Right cardiac atrium (tissue), 5 donors: ENCODE results near the gene CROT. TPM values are rescaled to one million over a fixed set of nuclear protein-coding genes. Genes with fewer than 3 reads are reported as not detected.

Experiments used
- ATAC-seq, 2 donors: fragments of 200-7000 bp; cut with Tn5 transposase; one replicate each; pipeline versions ENCODE4 v1.8.0 to v1.9.1; 2020; ENCODE audit warnings: moderate library complexity in 2 of 2, mild to moderate bottlenecking in 1 of 2
- DNase-seq, 3 donors: peaks; one replicate each; pipeline ENCODE4 v3.0.0-alpha.2; 2020
- H3K27ac ChIP-seq: one replicate; pipeline ENCODE4 v1.5.1; 2013; ENCODE audit warnings: mild to moderate bottlenecking, low read length, control low read depth, moderate library complexity
- H3K27me3 ChIP-seq: one replicate; pipeline ENCODE4 v1.6.1; 2013; ENCODE audit not compliant: control insufficient read depth, insufficient read depth
- H3K4me1 ChIP-seq: one replicate; pipeline ENCODE4 v1.6.1; 2013; ENCODE audit warnings: low read length; ENCODE audit not compliant: control insufficient read depth, insufficient read depth
- H3K4me3 ChIP-seq: one replicate; pipeline ENCODE4 v1.5.1; 2013; ENCODE audit warnings: low read length, control low read depth
- H3K9me3 ChIP-seq: one replicate; pipeline ENCODE4 v1.6.1; 2013; ENCODE audit warnings: low read length; ENCODE audit not compliant: control insufficient read depth
- WGBS: extraction: QIAGEN DNeasy Blood & Tissue Kit; methylation state at CpG from one replicate; pipeline ENCODE4 v1.1.7; 2013; 5-methylcytosine and 5-hydroxymethylcytosine counted together
- intact Hi-C, 4 donors: fragments of 100-400 bp; cut with DNase I; formaldehyde crosslinking; loops; one replicate each; pipeline versions ENCODE4 v1.11.0 to v1.14.0; 2022 to 2023
- polyA plus RNA-seq: library from polyadenylated mRNA; stranded (reverse); fragments of 200-250 nt; gene quantifications from one replicate; pipeline ENCODE4 v1.2.3, GENCODE V29; 2013
- total RNA-seq, 4 donors: library from RNA; stranded (reverse); fragmentation: NEBNext Ultra II Directional; extraction: Animal tissue kit (Norgen Biotek cat#: 25700); gene quantifications; one replicate each; pipeline ENCODE4 v1.2.1, GENCODE V29; 2021
- donor health status: healthy with polysubstance abuse.
- donor health status: DM: no; HTN: yes; CAD: no.
- donor health status: DM: no; HTN: no; CAD: no.
- donor health status: DM: no; HTN: yes; CAD: no; lungs with severe emphysema.
- donor health status: DM: yes; HTN: yes; CAD: no.

Gene CROT
- total and polyA plus RNA-seq, 5 donors, result 6.3 to 13.3 (median 9.9) TPM

GRCh38 chr7:87414794-87415188 is 69.3 kb downstream of the CROT start:
- Histone ChIP-seq H3K4me1 (no peaks in the 10 kb centered on the region), H3K9me3 (no peaks in the 10 kb centered on the region), H3K27ac (no peak overlapping the region), H3K4me3 (no peak overlapping the region), H3K27me3 (no peaks in the 10 kb centered on the region)
- DNase-seq (no peak), ATAC-seq (no peak)
- intact Hi-C loops, result loop anchor here in 1 of 4 donors (5.0 kb wide), 1 partner anchor 102 kb away; no protein-coding TSS in a partner anchor
- 81% methylated on average over 2 of the region's 2 CpGs for WGBS

GRCh38 chr7:87416682-87417587 is 71.5 kb downstream of the CROT start:
- WGBS, result 45% methylated on average over 5 of the region's 5 CpGs
- ATAC-seq (peak; percentile 51), DNase-seq (peak in 2 of 3 donors; percentile 23 to 53)
- Histone ChIP-seq H3K4me3 (no peak overlapping the region), H3K9me3 (no peaks in the 10 kb centered on the region), H3K27me3 (no peaks in the 10 kb centered on the region), H3K4me1 (no peaks in the 10 kb centered on the region), H3K27ac (no peak overlapping the region)
- intact Hi-C loops, result loop anchor here in 3 of 4 donors (1.0 to 5.0 kb wide), 3 partner anchors 104 to 105 kb away; no protein-coding TSS in a partner anchor

GRCh38 chr7:87420173-87420572 is 74.7 kb downstream of the CROT start:
- H3K27ac ChIP-seq, result no peak overlapping the region
- DNase-seq (no peak), ATAC-seq (no peak)
- intact Hi-C loops, result no loop called here
- no peak overlapping the region for H3K4me3 ChIP-seq
- no peaks in the 10 kb centered on the region for H3K9me3 ChIP-seq
- H3K27me3 ChIP-seq, result no peaks in the 10 kb centered on the region
- WGBS, result 77% methylated on average over 4 of the region's 4 CpGs
- no peaks in the 10 kb centered on the region for H3K4me1 ChIP-seq

- intact Hi-C loops, result no loop called here
- Histone ChIP-seq H3K9me3 (no peaks in the 10 kb centered on the region), H3K27me3 (no peaks in the 10 kb centered on the region), H3K27ac (no peak overlapping the region), H3K4me1 (no peaks in the 10 kb centered on the region), H3K4me3 (no peak overlapping the region)
- DNase-seq, result no peak
- WGBS, result 88% methylated on average over 5 of the region's 5 CpGs
- ATAC-seq, result no peak
Measured at GRCh38 chr7:87424075-87424474, 78.6 kb downstream of the CROT start.

- H3K9me3 ChIP-seq, result no peaks in the 10 kb centered on the region
- intact Hi-C loops, result no loop called here
- no peak overlapping the region for H3K4me3 ChIP-seq
- H3K27ac ChIP-seq, result no peak overlapping the region
- no peaks in the 10 kb centered on the region for H3K27me3 ChIP-seq
- no peaks in the 10 kb centered on the region for H3K4me1 ChIP-seq
- ATAC-seq, result no peak
- DNase-seq, result no peak
- 81% methylated on average over 3 of the region's 3 CpGs for WGBS
Measured at GRCh38 chr7:87426160-87426559, 80.7 kb downstream of the CROT start.

GRCh38 chr7:87427288-87427687 is 81.8 kb downstream of the CROT start:
- DNase-seq (peak in 1 of 3 donors; percentile 47), ATAC-seq (no peak)
- 73% methylated on average over 3 of the region's 3 CpGs for WGBS

GRCh38 chr7:87432536-87432935 is 87.1 kb downstream of the CROT start:
- Histone ChIP-seq H3K27ac (no peak overlapping the region), H3K4me3 (no peak overlapping the region), H3K27me3 (no peaks in the 10 kb centered on the region), H3K4me1 (no peaks in the 10 kb centered on the region), H3K9me3 (no peaks in the 10 kb centered on the region)
- no peak for DNase-seq
- WGBS, result 84% methylated on average over 2 of the region's 2 CpGs
- ATAC-seq, result no peak
- intact Hi-C loops, result no loop called here

More at GRCh38 chr7:87427288-87427687, 81.8 kb downstream of the CROT start:
- H3K4me3 ChIP-seq, result no peak overlapping the region
- no peaks in the 10 kb centered on the region for H3K27me3 ChIP-seq
- no peaks in the 10 kb centered on the region for H3K4me1 ChIP-seq
- intact Hi-C loops, result no loop called here
- H3K9me3 ChIP-seq, result no peaks in the 10 kb centered on the region
- H3K27ac ChIP-seq, result no peak overlapping the region

- intact Hi-C loops, result no loop called here
- no peak for DNase-seq
- H3K4me3 ChIP-seq, result no peak overlapping the region
- H3K27ac ChIP-seq, result no peak overlapping the region
- no peak for ATAC-seq
- H3K27me3 ChIP-seq, result no peaks in the 10 kb centered on the region
- no peaks in the 10 kb centered on the region for H3K9me3 ChIP-seq
- H3K4me1 ChIP-seq, result no peaks in the 10 kb centered on the region
Measured at GRCh38 chr7:87435546-87435945, 90.1 kb downstream of the CROT start.

GRCh38 chr7:87445897-87446296 is 100.4 kb downstream of the CROT start:
- Histone ChIP-seq H3K9me3 (no peaks in the 10 kb centered on the region), H3K27ac (no peak overlapping the region), H3K27me3 (no peaks in the 10 kb centered on the region), H3K4me1 (no peaks in the 10 kb centered on the region), H3K4me3 (no peak overlapping the region)
- 71% methylated on average over 4 of the region's 4 CpGs for WGBS
- intact Hi-C loops, result no loop called here
- no peak for DNase-seq
- ATAC-seq, result no peak

GRCh38 chr7:87447116-87447635 is 101.7 kb downstream of the CROT start:
- DNase-seq (no peak), ATAC-seq (no peak)
- Histone ChIP-seq H3K9me3 (no peaks in the 10 kb centered on the region), H3K4me1 (no peaks in the 10 kb centered on the region), H3K27me3 (no peaks in the 10 kb centered on the region), H3K4me3 (no peak overlapping the region), H3K27ac (no peak overlapping the region)
- 85% methylated on average over 4 of the region's 4 CpGs for WGBS
- intact Hi-C loops, result no loop called here

GRCh38 chr7:87448388-87448787 is 102.9 kb downstream of the CROT start:
- intact Hi-C loops, result no loop called here
- 68% methylated on average over 7 of the region's 7 CpGs for WGBS
- Histone ChIP-seq H3K4me1 (no peaks in the 10 kb centered on the region), H3K27ac (no peak overlapping the region), H3K9me3 (no peaks in the 10 kb centered on the region), H3K27me3 (no peaks in the 10 kb centered on the region), H3K4me3 (no peak overlapping the region)
- no peak for ATAC-seq
- peak in 1 of 3 donors; percentile 39 for DNase-seq
